Endodermal cell (in vitro differentiated cells): ENCODE measurements around the gene ZNF319. TPM values are rescaled to one million over a fixed set of nuclear protein-coding genes. Genes with fewer than 3 reads are reported as not detected.

Experiments
- DNase-seq: peaks from one replicate; pipeline ENCODE4 v3.0.0-alpha.2; 2017
- H3K27ac ChIP-seq: 2 replicates; pipeline ENCODE4 v1.5.1; 2013; ENCODE audit warnings: mild to moderate bottlenecking, low read depth, low read length, moderate library complexity
- H3K27me3 ChIP-seq: 2 replicates; pipeline ENCODE4 v1.6.1; 2013; ENCODE audit warnings: mild to moderate bottlenecking, low read length, moderate library complexity; ENCODE audit not compliant: insufficient read depth, control insufficient read depth, poor library complexity, severe bottlenecking
- H3K36me3 ChIP-seq: 2 replicates; pipeline ENCODE4 v1.7.0; 2013; ENCODE audit warnings: mild to moderate bottlenecking, low read length, moderate library complexity; ENCODE audit not compliant: control insufficient read depth, insufficient read depth
- H3K4me1 ChIP-seq: one replicate; pipeline ENCODE4 v1.7.0; 2013; ENCODE audit warnings: low read length; ENCODE audit not compliant: control insufficient read depth, insufficient read depth
- H3K4me3 ChIP-seq: 2 replicates; pipeline ENCODE4 v1.5.1; 2013; ENCODE audit warnings: mild to moderate bottlenecking, low read length, moderate library complexity
- H3K9ac ChIP-seq: 2 replicates; pipeline ENCODE4 v1.6.1; 2013; ENCODE audit warnings: mild to moderate bottlenecking, low read length, moderate library complexity; ENCODE audit not compliant: poor library complexity, severe bottlenecking; ENCODE audit errors: extremely low read depth
- H3K9me3 ChIP-seq: 2 replicates; pipeline ENCODE4 v1.6.1; 2013; ENCODE audit warnings: mild to moderate bottlenecking, low read length, moderate library complexity; ENCODE audit not compliant: control insufficient read depth
- H3K27ac Mint-ChIP-seq: 2 replicates; pipeline ENCODE4 v1.8.0; 2020; ENCODE audit warnings: mixed read lengths
- H3K27me3 Mint-ChIP-seq: 2 replicates; pipeline ENCODE4 v1.8.0; 2021; ENCODE audit warnings: mild to moderate bottlenecking, mixed read lengths; ENCODE audit not compliant: insufficient read depth
- H3K36me3 Mint-ChIP-seq: 2 replicates; pipeline ENCODE4 v1.8.0; 2020; ENCODE audit warnings: low read depth, mixed read lengths
- H3K4me1 Mint-ChIP-seq: 2 replicates; pipeline ENCODE4 v1.8.0; 2020; ENCODE audit warnings: mixed read lengths
- H3K4me3 Mint-ChIP-seq: 2 replicates; pipeline ENCODE4 v1.8.0; 2020; ENCODE audit warnings: mild to moderate bottlenecking, moderate library complexity, mixed read lengths
- H3K9me3 Mint-ChIP-seq: 2 replicates; pipeline ENCODE4 v1.8.0; 2020; ENCODE audit warnings: mild to moderate bottlenecking, mixed read lengths
- CTCF ChIP-seq: fragments of 200-600 bp; sonication (generic); conservative IDR thresholded peaks from 2 replicates; pipeline ENCODE4 v1.5.0; 2021; ENCODE audit warnings: antibody characterized with exemption, mild to moderate bottlenecking
- WGBS, 2 experiments: methylation state at CpG; one replicate each; pipeline versions ENCODE4 v1.1.5 to v1.1.7; 2013; ENCODE audit warnings: missing lambda C conversion rate in 2 of 2, mixed read lengths in 1 of 2; ENCODE audit not compliant: insufficient coverage in 1 of 2, insufficient read length in 1 of 2; 5-methylcytosine and 5-hydroxymethylcytosine counted together
- total RNA-seq, 2 donors: library from RNA; stranded (reverse); fragmentation: NEBNext Ultra II Directional in 1 of 2; extraction: Animal tissue kit (Norgen Biotek cat#: 25700) in 1 of 2; gene quantifications; 2 replicates in 1 of 2; 3 replicates in 1 of 2; pipeline ENCODE4 v1.2.1, GENCODE V29; 2021

Gene ZNF319
- total RNA-seq, 2 donors from 2014 or later, result 9.8 to 10.8 TPM

- 96 to 97% methylated on average over 12 of the region's 12 CpGs for WGBS, 2 experiments
- DNase-seq, result no peak
- no peaks in the 10 kb centered on the region for H3K4me1 Mint-ChIP-seq
- no peak for TF ChIP-seq CTCF
- Histone ChIP-seq H3K27ac (no peak overlapping the region), H3K4me3 (no peak overlapping the region), H3K9ac (no peak overlapping the region), H3K9me3 (no peaks in the 10 kb centered on the region), H3K36me3 (peaks cover 68% of the 10 kb centered on the region), H3K27me3 (no peaks in the 10 kb centered on the region), H3K4me1 (no peaks in the 10 kb centered on the region)
- H3K27ac Mint-ChIP-seq, result no peak overlapping the region
- peaks cover 70% of the 10 kb centered on the region for H3K36me3 Mint-ChIP-seq
- H3K27me3 Mint-ChIP-seq, result no peaks in the 10 kb centered on the region
- no peaks in the 10 kb centered on the region for H3K9me3 Mint-ChIP-seq
- H3K4me3 Mint-ChIP-seq, result no peak overlapping the region
Observed at GRCh38 chr16:58040496-58040846, 40.0 kb upstream of the ZNF319 start.

- no peak for TF ChIP-seq CTCF
- no peak overlapping the region for H3K4me3 ChIP-seq
- WGBS, 2 experiments, result 96 to 99% methylated on average over 14 to 26 of the region's 26 CpGs
- Mint-ChIP-seq H3K27ac (no peak overlapping the region), H3K4me3 (no peak overlapping the region), H3K9me3 (no peaks in the 10 kb centered on the region), H3K36me3 (peaks cover 70% of the 10 kb centered on the region), H3K4me1 (no peaks in the 10 kb centered on the region), H3K27me3 (no peaks in the 10 kb centered on the region)
- H3K27me3 ChIP-seq, result no peaks in the 10 kb centered on the region
- no peak for DNase-seq
- no peak overlapping the region for H3K27ac ChIP-seq
- H3K9me3 ChIP-seq, result no peaks in the 10 kb centered on the region
- H3K36me3 ChIP-seq, result peaks cover 68% of the 10 kb centered on the region
- no peaks in the 10 kb centered on the region for H3K4me1 ChIP-seq
- no peak overlapping the region for H3K9ac ChIP-seq
Observed at GRCh38 chr16:58039829-58040495, 39.5 kb upstream of the ZNF319 start.

- Mint-ChIP-seq H3K36me3 (peaks cover 61% of the 10 kb centered on the region), H3K4me3 (no peak overlapping the region), H3K27me3 (no peaks in the 10 kb centered on the region), H3K4me1 (peaks cover 5% of the 10 kb centered on the region), H3K9me3 (no peaks in the 10 kb centered on the region), H3K27ac (no peak overlapping the region)
- H3K4me3 ChIP-seq, result no peak overlapping the region
- no peaks in the 10 kb centered on the region for H3K4me1 ChIP-seq
- no peak for TF ChIP-seq CTCF
- no peak for DNase-seq
- H3K36me3 ChIP-seq, result peaks cover 53% of the 10 kb centered on the region
- H3K27me3 ChIP-seq, result no peaks in the 10 kb centered on the region
- WGBS, 2 experiments, result 93 to 96% methylated on average over 11 to 20 of the region's 20 CpGs
- H3K9me3 ChIP-seq, result no peaks in the 10 kb centered on the region
- no peak overlapping the region for H3K9ac ChIP-seq
- no peak overlapping the region for H3K27ac ChIP-seq
Observed at GRCh38 chr16:58038219-58038641, 37.8 kb upstream of the ZNF319 start.
